NCI-H82 (cell line): ENCODE measurements around the gene ZNF41.
"Not testable (repeated sequence)": the region's sequence is repeated elsewhere in the genome, so short reads cannot be mapped to it uniquely, and the experiment has no call there.

Source experiments
- DNase-seq: peaks from one replicate; lab custom pipeline; 2025; lab: John Stamatoyannopoulos, UW

Gene ZNF41

DNA sequence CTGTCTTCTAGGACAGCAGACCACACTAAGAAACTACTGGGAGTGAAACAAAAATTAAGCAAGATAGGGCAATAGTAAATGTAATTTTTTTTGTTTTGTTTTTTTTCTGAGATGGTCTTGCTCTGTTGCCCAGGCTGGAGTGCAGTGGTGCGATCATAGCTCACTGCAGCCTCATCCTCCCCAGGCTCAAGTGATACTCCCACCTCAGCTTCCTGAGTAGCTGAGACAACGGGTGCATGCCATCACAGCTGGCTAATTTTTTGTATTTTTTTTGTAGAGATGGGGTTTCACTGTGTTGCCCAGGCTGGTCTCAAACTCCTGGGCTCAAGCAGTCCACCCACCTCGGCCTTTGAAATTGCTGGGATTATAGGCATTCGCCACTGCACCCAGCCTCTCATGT, 9.1 kb upstream of the ZNF41 start:
- not testable (repeated sequence) for DNase-seq

DNA sequence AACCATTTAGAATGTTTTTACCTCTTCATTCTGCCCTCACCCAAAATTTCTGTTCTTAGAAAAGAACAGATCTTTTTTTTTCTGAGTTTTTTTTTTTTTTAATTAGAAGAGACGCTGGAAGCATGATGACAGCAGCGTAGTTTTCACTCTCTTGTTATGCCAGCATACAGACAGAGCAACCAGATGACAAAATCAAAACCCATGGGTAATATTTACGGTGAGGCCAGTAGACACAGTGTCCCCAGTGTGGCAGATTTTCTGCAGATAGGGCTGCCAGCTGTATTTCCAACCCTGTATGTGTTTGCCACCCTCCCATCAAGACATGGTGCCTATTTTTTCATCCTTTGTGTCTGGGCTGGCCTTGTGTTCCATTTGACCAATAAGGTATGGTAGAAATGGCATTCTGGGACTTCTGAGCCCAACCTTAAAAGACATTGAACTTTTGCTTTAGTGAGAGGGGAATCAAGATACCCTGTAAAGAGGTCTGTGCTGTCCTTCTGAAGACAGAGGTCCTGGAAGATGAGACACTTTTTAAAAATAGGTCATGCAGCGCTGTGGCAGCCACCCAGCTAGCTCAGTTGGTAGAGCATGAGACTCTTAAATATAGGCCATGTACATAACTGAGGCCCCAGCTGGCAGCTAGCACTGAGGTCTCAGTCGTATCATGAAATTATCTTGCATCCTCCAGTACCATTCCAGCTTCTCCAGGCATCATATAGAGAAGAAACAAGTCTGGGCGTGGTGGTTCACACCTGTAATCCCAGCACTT, 6.7 kb upstream of the ZNF41 start:
- no peak for DNase-seq

DNA sequence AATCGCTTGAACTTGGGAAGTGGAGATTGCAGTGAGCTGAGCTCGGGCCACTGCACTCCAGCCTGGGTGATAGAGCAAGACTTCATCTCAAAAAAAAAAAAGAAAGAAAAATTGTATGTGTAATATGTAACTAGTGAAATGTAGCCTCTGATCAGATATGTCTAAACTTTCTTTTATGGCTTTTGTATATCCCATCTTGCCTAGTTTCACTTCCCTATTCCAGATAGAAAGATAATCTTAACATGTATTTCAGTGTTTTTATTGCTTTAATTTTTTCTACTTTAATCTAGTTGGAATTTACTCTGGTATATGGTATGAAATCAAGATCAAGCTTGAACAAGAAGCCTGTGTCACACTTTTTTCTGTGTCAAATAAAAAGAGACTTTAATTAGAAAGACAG, 1.9 kb upstream of the ZNF41 start:
- no peak for DNase-seq

DNA sequence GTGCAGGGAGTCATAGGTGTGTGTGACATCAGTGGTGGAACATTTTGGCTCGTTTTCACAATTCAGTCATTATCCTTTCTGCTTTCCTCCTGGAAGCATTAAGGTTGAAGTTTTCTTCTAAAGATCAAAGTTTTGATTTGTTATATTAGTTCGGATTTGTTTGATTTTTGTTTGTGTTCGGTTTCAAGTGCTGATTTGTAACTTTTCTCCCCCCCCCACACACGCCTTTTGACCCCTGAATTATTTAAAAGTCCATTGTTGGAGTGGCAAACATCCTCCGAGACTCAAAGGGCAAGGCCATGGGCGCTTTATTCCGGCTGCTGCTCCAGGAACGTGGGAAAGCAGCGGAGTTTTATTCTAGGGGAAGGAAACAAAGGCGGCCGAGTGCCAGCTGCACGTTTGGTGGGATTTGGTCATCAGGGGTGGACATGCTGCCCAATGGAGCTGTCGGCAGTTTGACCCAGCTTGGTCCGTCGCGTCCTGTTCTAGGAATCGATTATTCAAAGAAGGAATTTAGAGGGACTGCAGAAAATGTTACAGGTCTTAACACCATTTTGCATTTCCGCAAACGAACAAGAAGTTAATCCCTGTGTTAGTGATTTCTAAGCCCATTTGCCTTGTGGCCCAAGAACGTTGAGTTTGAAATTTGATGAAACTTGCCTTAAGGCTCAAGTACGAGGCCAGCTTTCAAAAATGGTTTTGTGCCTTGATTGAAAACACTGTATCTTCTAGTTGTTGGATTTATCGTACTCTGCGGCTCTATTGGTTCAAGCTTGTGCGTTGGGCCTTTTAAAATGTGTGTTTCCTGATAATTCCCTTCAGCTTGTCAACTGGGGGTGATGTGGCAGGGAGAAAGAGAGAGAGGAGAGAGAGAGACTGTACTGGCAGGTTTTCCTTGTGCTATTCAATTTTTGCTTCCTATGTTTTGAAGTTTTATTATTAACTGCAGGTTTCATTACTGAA, 565 bp upstream of the ZNF41 start:
- DNase-seq: peak; percentile 58

DNA sequence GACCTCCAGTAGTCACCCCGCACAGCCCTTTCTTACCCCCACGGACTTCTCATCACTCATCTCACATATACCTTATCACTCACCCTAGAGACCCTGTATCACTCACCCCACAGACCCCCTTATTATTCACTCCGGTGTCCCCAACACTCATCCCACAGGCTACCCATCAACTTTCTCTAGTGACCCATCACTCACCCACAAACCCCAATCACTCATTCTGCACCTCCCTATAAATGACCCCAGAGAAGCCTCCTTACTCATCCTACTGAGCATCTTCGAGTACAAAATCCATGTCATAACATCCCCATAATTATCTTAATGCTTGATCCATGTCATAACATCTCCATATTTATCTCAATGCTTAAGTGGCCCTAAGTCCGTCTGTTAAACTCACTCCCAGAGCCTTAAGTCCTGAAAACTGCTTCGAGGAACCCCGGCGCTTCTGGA, 934 bp downstream of the ZNF41 start:
- no peak for DNase-seq

DNA sequence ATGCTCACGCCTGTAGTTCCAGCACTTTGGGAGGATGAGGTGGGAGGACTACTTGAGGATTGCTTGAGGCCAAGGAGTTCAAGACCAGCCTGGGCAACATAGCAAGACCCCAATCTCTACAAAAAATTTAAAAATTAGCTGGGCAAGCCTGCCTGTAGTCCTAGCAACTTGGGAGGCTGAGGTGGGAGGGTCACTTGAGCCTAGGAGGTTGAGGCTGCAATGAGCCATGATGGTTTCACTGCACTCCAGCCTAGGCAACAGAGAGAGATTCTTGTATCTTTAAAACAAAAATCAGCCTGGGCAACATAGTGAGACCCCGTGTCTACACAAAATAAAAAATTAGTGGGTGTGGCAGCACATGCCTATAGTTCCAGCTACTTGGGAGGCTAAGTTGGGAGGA, 1.9 kb downstream of the ZNF41 start:
- DNase-seq: no peak

DNA sequence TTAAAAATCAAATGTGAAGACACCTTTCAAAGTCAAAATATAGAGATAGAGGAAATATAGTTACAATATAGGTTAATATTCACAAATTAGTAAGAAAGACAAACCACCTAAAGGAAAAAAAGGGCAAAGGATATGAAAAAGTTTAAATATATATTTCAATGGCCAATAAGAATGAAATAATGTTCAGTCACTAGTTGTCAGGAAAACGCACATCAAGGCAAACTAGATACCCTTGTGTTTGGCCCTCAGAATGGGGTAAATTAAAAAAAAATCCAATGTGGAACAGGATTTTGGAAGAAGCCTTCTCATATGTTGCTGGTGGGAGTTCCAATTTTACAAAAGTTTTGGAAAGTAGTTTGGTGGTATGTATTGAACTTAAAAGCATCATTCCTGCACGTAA, 2.4 kb downstream of the ZNF41 start:
- no peak for DNase-seq

DNA sequence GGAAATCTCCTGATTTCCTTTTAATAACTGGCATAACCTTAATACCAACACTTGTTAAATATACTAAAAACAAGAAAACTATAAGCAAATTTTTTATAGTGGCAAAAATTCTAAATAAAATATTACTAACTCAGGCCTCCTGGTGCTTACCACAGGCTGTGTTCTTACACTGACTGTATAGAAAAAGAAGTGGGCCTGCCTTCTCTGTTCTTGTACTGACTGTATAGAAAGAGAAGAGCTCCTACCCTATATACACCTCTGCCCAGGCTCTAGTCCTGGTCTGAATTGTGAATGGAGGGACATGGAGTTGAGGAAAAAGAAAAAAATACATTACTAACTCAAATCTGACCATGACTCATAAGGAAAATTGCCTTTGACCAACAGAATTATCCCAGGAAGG, 7.5 kb downstream of the ZNF41 start:
- DNase-seq: no peak

DNA sequence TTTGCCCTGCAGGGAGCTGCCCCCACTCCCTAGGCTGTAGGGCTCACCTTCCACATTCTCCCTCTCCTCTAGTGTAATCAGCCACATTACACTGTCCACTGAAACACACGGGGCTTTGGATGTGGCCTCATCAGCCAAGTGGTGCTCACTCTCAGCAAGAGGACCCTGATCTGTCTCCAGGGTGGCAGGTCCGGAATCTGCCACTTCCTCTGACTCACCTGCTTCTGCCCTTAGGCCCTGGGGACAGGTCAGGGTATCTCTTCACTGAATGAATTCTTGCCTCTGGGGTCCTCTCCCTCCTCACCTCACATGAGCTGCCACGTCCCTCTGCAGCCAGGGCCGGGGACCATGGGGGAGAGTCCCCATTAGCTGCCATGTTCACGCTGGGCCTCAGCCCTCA, 15.9 kb downstream of the ZNF41 start:
- DNase-seq: no peak

DNA sequence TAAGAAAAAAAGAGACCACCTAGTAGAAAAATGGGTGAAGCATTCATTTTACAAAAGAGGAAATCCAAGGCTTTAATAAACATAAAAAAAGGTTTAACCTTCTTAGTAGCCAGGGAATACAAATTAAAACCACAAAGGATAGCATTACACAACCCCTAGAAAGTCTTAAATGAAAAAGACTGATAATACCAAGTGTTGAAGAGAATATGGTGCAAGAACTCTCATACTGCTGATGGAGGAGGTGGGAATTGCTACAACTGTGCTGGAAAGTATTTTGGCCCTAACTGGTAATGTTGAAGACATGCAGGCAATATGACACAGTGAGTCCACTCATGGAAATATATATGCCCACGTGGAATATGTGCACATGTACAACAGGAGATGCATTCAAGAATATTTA, 22.5 kb downstream of the ZNF41 start:
- DNase-seq: no peak

DNA sequence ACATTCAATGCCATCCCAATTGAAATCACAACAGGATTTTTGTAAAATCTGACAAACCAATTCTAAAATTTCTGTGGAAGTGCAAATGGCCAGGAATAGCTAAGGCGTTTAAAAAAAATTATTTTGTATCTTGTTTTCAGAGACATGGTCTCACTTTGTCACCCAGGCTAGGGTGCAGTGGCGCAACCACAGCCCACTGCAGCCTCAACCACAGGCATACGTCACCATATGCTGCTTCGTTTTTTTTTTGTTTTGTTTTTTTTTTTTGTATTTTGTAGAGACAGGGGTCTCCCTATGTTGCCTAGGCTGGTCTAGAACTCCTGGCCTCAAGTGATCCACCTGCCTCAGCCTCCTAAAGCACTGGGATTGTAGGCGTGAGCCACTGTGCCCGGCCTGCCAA, 24.5 kb downstream of the ZNF41 start:
- DNase-seq: no peak

DNA sequence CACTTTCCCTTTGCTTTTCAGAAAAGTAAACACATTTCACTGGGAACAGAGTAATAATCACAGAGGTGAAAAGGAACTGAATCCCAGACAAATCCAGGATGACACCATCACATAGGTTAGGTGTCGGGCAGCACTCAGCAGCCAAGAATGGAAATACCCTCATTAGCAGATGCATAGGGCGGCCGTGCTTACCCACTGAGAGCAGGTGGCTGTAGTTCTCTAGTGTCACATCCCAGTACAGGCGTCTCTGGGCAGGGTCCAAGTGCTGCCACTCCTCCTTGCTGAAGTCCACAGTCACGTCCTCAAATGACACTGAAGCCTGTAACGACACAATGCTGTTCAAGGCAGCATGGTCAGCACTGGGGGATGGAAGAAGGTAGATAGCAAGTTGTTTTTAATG, 26.9 kb downstream of the ZNF41 start:
- DNase-seq: no peak

DNA sequence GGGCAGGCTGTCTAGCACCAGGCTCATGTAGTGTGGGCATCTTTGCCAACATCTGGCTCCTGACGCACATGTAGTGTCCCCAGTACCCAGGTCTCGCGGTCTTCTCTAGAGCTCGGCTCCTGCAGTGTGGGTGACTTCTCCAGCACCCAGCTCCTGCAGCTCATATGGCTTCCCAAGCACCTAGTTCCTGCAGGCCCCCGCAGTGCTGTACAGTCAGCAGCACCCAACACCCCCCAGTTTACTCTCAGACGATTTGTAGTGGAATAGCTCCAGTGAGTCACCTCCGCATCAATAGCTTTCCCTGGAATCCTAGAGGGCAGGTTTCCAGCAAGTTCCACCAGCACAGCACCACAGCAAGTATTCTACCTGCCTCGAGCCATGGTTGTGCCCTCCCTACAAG, 30.9 kb downstream of the ZNF41 start:
- DNase-seq: no peak

DNA sequence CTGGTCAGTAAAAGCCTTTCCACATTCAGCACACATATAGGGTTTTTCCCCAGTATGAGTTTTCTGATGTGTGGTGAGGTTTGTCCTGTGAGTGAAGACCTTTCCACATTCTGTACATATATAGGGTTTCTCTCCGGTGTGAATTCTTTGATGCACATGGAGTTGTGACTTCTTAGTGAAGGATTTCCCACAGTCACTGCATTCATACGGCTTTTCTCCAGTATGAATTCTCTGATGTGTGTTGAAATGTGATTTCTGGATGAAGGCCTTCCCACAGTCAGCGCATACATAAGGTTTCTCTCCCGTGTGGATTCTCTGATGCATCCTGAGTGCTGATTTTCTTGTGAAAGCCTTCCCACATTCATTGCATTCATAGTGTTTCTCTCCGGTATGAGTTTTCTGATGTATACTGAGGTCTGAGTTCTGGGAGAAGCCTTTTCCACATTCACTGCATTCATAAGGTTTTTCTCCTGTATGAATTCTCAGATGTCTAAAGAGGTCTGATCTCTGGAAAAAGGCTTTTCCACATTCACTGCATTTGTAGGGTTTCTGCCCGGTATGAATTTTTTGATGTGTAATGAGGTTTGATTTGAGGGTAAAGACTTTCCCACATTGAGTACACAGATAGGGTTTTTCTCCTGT, 34.7 kb downstream of the ZNF41 start:
- DNase-seq: no peak

DNA sequence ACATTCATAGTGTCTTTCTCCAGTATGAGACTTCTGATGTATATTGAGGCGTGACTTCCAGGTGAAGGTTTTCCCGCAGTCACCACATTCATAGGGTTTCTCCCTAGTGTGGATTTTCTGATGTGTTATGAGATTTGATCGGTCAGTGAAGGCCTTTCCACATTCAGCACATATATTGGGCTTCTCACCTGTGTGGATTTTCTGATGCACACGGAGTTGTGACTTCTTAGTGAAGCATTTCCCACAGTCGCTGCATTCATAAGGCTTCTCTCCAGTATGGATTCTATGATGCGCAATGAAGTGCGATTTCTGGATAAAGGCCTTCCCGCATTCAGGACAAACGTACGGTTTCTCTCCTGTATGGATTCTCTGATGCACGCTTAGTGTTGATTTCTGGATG, 35.4 kb downstream of the ZNF41 start:
- no peak for DNase-seq

DNA sequence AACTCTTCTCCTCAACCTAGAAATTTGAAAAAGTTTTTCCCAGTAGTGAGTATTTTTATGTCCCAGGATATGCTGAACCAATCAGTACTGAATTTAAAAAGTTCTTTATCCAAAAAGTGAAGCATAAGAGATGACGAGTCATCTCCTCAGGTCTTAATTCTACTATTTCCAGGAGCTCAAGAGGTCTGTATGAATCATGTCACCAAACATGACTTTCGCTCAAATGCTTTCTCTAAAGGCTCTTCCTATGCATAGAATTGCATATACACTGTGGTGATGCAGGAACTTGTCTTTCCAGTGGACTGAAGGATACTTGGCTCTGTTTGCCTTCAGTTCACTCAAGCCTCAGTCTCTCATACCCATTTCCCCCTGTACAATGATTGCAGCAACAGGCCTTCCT, 36.1 kb downstream of the ZNF41 start:
- no peak for DNase-seq

DNA sequence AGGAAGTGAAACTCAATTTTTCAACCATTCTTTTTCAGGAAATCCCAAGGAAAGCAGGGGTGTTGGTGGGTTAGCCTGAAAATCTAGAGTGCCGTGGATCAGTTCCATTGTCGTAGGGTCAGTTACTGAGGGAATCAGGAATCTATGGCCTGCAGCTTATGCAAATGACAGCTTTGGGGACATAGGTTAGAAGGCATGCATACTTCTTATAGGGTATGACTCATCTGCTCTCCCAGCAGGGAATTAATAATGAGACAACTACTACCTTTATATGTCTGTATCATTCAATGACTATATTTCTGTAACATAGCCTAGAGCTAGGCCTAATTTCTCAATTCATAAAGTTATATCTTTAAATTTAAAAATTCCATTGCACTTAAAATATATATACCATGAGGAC, 36.6 kb downstream of the ZNF41 start:
- no peak for DNase-seq

DNA sequence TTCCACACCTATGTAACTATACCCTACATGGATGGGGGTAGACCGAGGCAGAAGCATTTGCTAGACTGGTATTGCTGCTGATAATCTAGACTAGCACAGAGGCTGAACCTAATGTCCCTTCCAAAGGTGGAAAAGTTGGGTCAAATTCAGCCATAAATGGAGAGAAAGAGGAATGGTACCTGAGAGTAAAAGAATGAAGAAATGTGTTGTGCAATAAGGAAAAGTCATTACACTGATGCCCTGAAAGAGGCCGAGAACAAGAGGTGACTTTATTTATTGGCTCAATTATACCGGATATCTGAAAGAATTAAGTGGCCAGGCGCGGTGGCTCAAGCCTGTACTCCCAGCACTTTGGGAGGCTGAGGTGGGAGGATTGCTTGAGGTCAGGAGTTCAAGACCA, 52.1 kb downstream of the ZNF41 start:
- no peak for DNase-seq

DNA sequence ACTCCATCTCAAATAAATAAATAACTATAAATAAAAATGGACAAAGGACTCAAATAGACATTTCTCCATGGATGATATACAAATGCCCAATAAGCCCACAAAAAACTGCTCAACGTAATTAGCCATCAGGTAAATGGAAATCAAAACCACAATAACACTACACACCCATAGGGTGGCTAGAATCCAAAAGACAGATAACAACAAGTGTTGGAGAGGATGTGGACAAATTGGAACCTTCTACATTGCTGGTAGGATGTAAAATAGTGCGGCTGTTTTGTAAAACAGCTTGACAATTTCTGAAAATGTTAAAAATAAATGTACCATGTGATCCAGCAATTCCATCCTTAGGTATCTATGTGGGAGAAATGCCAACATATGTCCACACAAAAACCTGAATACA, 60.6 kb downstream of the ZNF41 start:
- no peak for DNase-seq

DNA sequence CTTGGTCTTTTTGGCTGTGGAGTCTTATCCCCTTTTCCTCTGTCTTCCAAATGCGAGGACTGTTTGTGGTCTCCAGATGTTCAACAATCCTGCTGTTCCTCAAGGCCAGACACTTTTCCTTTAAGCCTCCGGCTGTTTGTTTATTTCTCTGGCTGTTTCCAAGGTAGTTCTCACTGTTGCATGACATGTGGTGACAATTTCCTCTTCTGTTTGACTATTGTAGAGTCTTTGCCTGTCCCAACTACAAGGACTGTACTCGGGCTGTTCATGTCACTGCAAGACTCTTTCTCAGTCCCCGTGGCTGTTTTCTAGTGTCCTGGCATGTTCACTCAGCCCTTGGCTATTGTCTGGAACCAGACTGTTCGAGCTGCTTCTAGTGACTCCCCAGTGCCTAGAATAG, 62.1 kb downstream of the ZNF41 start:
- DNase-seq: no peak

DNA sequence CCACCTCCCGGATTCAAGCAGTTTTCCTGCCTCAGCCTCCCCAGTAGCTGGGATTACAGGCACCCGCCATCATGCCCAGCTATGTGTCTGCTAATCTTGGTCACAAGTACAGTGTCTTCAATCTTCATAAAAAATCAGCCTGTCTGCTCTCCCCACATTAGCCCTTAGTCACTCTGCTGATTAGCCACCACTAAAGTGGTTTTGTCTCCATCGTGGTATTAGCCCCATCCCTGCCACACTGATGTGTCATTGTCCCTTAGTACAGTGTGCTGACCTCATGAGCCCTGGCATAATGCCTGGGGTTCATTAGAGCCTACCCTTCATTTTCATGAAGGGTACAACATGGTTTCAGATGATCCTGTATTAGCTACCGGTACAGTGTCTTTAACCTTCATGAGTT, 62.8 kb downstream of the ZNF41 start:
- DNase-seq: no peak

DNA sequence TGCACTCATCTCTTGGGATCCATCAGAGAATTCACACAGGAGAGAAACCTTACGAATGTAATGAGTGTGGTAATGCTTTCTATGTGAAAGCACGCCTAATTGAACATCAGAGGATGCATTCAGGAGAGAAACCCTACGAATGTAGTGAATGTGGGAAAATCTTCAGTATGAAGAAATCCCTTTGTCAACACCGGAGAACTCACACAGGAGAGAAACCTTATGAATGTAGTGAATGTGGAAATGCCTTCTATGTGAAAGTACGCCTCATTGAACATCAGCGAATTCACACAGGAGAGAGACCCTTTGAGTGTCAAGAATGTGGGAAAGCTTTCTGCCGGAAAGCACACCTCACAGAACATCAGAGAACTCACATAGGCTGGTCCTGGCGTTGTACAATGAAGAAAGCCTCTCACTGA, 69.8 kb downstream of the ZNF41 start:
- DNase-seq: no peak
